ENCODE data around the gene M1AP.

- TF ChIP-seq CTCF (IDR thresholded peaks at IDR 0.05), result no peak
- TF ChIP-seq POLR2AphosphoS5 (IDR thresholded peaks at IDR 0.05), result no peak
Observed at GRCh38 chr2:74555610-74556103, 92.5 kb downstream of the M1AP start.

Data from sigmoid colon (tissue), 4 donors.